Airway epithelial cell (primary cell): ENCODE results near the gene ZNF124. TPM values are rescaled to one million over a fixed set of nuclear protein-coding genes. Genes with fewer than 3 reads are reported as not detected.

Source experiments
- total RNA-seq: library from RNA; depleted of rRNA; stranded (reverse); fragments of >200 nt; gene quantifications from 2 replicates; pipeline ENCODE4 v1.2.3, GENCODE V29; 2015

The ZNF124 gene
- 12.8 and 14.0 TPM in 2 replicates for total RNA-seq

DNA sequence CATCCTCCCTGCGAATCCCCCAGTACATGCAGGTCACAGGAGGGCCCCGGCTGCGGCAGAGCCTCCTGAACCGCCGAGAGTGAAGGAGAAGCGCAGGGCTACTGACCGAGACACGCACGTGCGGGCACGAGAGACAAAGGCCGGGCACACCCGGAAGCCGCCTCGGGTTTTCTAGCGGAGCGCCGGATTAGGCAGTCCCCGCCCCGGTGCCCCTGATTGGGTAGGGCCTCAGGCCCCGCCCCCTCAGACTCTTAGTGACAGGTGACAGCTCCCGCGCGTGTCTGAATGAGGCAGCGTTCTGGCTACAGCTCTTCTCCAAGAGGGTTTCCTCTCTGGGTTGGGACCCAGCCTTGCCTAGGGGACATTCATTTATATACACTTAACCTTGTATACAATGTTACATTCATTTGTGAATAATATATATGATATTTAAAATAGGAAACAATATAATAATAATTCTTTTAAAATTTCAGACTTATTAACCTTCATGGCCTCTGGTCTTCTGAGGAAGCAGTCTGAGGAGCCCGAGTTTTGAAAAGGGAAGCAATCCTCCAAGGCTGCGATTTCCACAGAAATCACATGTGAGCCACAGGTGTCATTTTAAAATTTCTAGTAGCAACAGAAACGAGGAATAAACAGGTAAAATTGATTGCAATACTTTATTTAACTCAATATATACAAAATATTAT, at the start of gene ZNF124:
Gene ZNF124 (minus strand): TSS at position 146 of the 689 bp plus-strand sequence. CDS start 143 bp downstream, at position 3.

Other genes starting within 250 kb of the ZNF124 start
- 15.5 and 24.5 TPM in 2 replicates for gene AHCTF1, start 240.1 kb downstream of the ZNF124 start, total RNA-seq
- 2.6 and 5.9 TPM in 2 replicates for gene ZNF695, start 164.0 kb downstream of the ZNF124 start, total RNA-seq
- 1.1 and 3.1 TPM in 2 replicates for gene ZNF670, start 93.2 kb downstream of the ZNF124 start, total RNA-seq
- 4.3 and 5.2 TPM in 2 replicates for gene ZNF669, start 67.7 kb downstream of the ZNF124 start, total RNA-seq
- not detected in 2 replicates for gene VN1R5, start 84.1 kb upstream of the ZNF124 start, total RNA-seq
- gene ZNF496, start 159.8 kb upstream of the ZNF124 start, total RNA-seq = 24.8 and 24.9 TPM in 2 replicates
- gene NLRP3, start 244.2 kb upstream of the ZNF124 start, total RNA-seq = not detected in 2 replicates